ENCODE measurements around the gene SYNGAP1.

Gene SYNGAP1

GRCh38 chr6:33439956-33440648, 20.2 kb downstream of the SYNGAP1 start:
- H4K20me1 ChIP-seq (ENCODE audit: low read depth, low read length), result no peaks in the 10 kb centered on the region
- no peaks in the 10 kb centered on the region for H3K27me3 ChIP-seq (ENCODE audit: low read length)
- TF ChIP-seq EZH2phosphoT487 (conservative IDR thresholded peaks at IDR 0.05; ENCODE audit: low read length) (no peak), CTCF (IDR thresholded peaks at IDR 0.05; ENCODE audit: insufficient read depth, low read length, poor library complexity, severe bottlenecking) (no peak)
- H3K36me3 ChIP-seq (ENCODE audit: low read length), result no peaks in the 10 kb centered on the region
- H3K9me2 ChIP-seq (replicated peaks; ENCODE audit: insufficient read depth, low read length), result no peaks in the 10 kb centered on the region
- no peak overlapping the region for H3K9ac ChIP-seq (ENCODE audit: low read length)
- no peak overlapping the region for H3K4me2 ChIP-seq (ENCODE audit: low read depth, low read length, poor library complexity, severe bottlenecking)
- H3K79me2 ChIP-seq (ENCODE audit: insufficient read depth, low read length), result no peaks in the 10 kb centered on the region
- H3K9me3 ChIP-seq (ENCODE audit: insufficient read depth, low read length), result no peaks in the 10 kb centered on the region
- H2AFZ ChIP-seq (ENCODE audit: low read depth, low read length, severe bottlenecking), result no peak overlapping the region
- H3F3A ChIP-seq (ENCODE audit: insufficient read depth), result no peaks in the 10 kb centered on the region
- H3K27ac ChIP-seq (ENCODE audit: low read depth, low read length), result no peak overlapping the region
- no peak overlapping the region for H3K4me3 ChIP-seq (ENCODE audit: insufficient read depth, low read length, poor library complexity, severe bottlenecking)

GRCh38 chr6:33440649-33441309, 20.9 kb downstream of the SYNGAP1 start:
- Histone ChIP-seq H3K79me2 (ENCODE audit: insufficient read depth, low read length) (no peaks in the 10 kb centered on the region), H3K9ac (ENCODE audit: low read length) (no peak overlapping the region), H3K27ac (ENCODE audit: low read depth, low read length) (no peak overlapping the region), H3K4me3 (ENCODE audit: insufficient read depth, low read length, poor library complexity, severe bottlenecking) (no peak overlapping the region), H3K36me3 (ENCODE audit: low read length) (no peaks in the 10 kb centered on the region), H4K20me1 (ENCODE audit: low read depth, low read length) (no peaks in the 10 kb centered on the region), H3K27me3 (ENCODE audit: low read length) (no peaks in the 10 kb centered on the region), H3K4me2 (ENCODE audit: low read depth, low read length, poor library complexity, severe bottlenecking) (no peak overlapping the region), H3K9me2 (replicated peaks; ENCODE audit: insufficient read depth, low read length) (no peaks in the 10 kb centered on the region), H2AFZ (ENCODE audit: low read depth, low read length, severe bottlenecking) (no peak overlapping the region), H3F3A (ENCODE audit: insufficient read depth) (no peaks in the 10 kb centered on the region), H3K9me3 (ENCODE audit: insufficient read depth, low read length) (no peaks in the 10 kb centered on the region)
- TF ChIP-seq EZH2phosphoT487 (conservative IDR thresholded peaks at IDR 0.05; ENCODE audit: low read length) (no peak), CTCF (IDR thresholded peaks at IDR 0.05; ENCODE audit: insufficient read depth, low read length, poor library complexity, severe bottlenecking) (no peak)

GRCh38 chr6:33441457-33441856, 21.6 kb downstream of the SYNGAP1 start:
- Histone ChIP-seq H3K79me2 (ENCODE audit: insufficient read depth, low read length) (no peaks in the 10 kb centered on the region), H3K4me3 (ENCODE audit: insufficient read depth, low read length, poor library complexity, severe bottlenecking) (no peak overlapping the region), H3K36me3 (ENCODE audit: low read length) (no peaks in the 10 kb centered on the region), H3K4me2 (ENCODE audit: low read depth, low read length, poor library complexity, severe bottlenecking) (no peak overlapping the region), H3K9me3 (ENCODE audit: insufficient read depth, low read length) (no peaks in the 10 kb centered on the region), H4K20me1 (ENCODE audit: low read depth, low read length) (no peaks in the 10 kb centered on the region), H3K27me3 (ENCODE audit: low read length) (no peaks in the 10 kb centered on the region), H3F3A (ENCODE audit: insufficient read depth) (no peaks in the 10 kb centered on the region), H3K27ac (ENCODE audit: low read depth, low read length) (no peak overlapping the region), H2AFZ (ENCODE audit: low read depth, low read length, severe bottlenecking) (no peak overlapping the region), H3K9me2 (replicated peaks; ENCODE audit: insufficient read depth, low read length) (no peaks in the 10 kb centered on the region), H3K9ac (ENCODE audit: low read length) (no peak overlapping the region)
- TF ChIP-seq CTCF (IDR thresholded peaks at IDR 0.05; ENCODE audit: insufficient read depth, low read length, poor library complexity, severe bottlenecking) (no peak), EZH2phosphoT487 (conservative IDR thresholded peaks at IDR 0.05; ENCODE audit: low read length) (no peak)
